SK-N-MC (cell line): ENCODE measurements around the gene FGF14.

Experiments
- EZH2 ChIP-seq: fragments of 200-600 bp; sonication (generic); IDR thresholded peaks from one replicate; pipeline ENCODE4 v1.6.1; 2017; ENCODE audit warnings: antibody characterized with exemption
- FOXP2 ChIP-seq: optimal IDR thresholded peaks from 2 replicates; pipeline ENCODE3; 2011; ENCODE audit warnings: mild to moderate bottlenecking, moderate library complexity; ENCODE audit not compliant: insufficient read depth; ENCODE audit errors: extremely low read length, control extremely low read depth
- POLR2AphosphoS5 ChIP-seq: IDR thresholded peaks from 2 replicates; pipeline ENCODE4 v1.6.1; 2012; ENCODE audit warnings: mild to moderate bottlenecking, low read depth, low read length, borderline replicate concordance

DNA sequence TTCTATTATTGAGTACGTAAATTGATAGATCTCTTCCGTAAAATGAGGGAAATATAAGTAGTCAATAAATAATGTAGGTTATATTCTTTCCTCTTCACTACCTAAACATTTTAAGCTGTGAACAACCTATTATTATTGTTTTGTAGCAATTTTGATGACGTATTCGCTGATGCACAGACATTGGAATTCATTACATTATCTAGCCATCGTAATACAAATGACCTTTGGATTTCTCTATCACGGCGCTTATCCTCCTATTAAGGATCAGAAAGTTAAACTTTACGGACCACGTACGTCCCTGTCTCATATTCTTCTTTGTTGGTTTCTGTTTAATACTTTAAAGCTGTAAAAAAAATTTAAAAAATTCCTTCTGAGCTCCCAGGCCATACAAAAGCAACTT is 684.5 kb downstream of the FGF14 start:
- TF ChIP-seq EZH2 (no peak), POLR2AphosphoS5 (no peak), FOXP2 (no peak)
